Right lobe of liver (tissue), 4 donors: ENCODE results near the gene FAM124B.

Experiments
- CTCF ChIP-seq, 4 donors: fragments of 200-600 bp in 3 of 4; fragments of 450-650 bp in 1 of 4; IDR thresholded peaks; one replicate each; pipeline versions ENCODE4 v1.5.1 to v1.8.0; 2016 to 2022; ENCODE audit warnings: antibody characterized with exemption in 4 of 4, mild to moderate bottlenecking in 2 of 4
- POLR2A ChIP-seq: fragments of 450-650 bp; IDR thresholded peaks from one replicate; pipeline ENCODE4 v1.6.1; 2017; ENCODE audit warnings: antibody characterized with exemption, mild to moderate bottlenecking
- donor health status: DM: no; HTN: no; CAD: no.
- donor health status: DM: no; HTN: no; CAD: no.
- donor health status: DM: no; HTN: yes; CAD: no.

GRCh38 chr2:224440988-224441387 is 39.1 kb upstream of the FAM124B start:
- TF ChIP-seq CTCF (IDR thresholded peaks at IDR 0.05): no peak
- no peak for TF ChIP-seq POLR2A
